NCI-H460 (cell line): Measurements from ENCODE around the gene FLYWCH1. TPM values are rescaled to one million over a fixed set of nuclear protein-coding genes. Genes with fewer than 3 reads are reported as not detected.

Experiments
- DNase-seq: peaks from one replicate; pipeline ENCODE4 v3.0.0-alpha.2; 2016; ENCODE audit warnings: low read depth; ENCODE audit errors: extremely low read depth
- total RNA-seq: library from RNA; depleted of rRNA; stranded (reverse); fragments of >200 nt; shearing (Covaris generic); gene quantifications from 2 replicates; pipeline ENCODE4 v1.2.3, GENCODE V29; 2014

Gene FLYWCH1
- total RNA-seq, 1 experiment from 2014 or later: 29.4 TPM

DNA sequence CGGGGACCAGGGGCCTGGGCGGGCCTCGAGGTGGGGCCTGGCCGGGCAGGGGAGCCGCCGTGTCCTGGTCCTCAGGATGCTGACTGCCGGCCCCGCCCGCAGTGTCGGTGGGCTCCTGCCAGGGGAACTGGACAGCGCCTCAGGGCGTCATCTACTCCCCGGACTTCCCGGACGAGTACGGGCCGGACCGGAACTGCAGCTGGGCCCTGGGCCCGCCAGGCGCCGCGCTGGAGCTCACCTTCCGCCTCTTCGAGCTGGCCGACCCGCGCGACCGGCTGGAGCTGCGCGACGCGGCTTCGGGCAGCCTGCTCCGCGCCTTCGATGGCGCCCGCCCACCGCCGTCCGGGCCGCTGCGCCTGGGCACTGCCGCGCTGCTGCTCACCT lies 55.1 kb downstream of the FLYWCH1 start:
- DNase-seq: no peak

- DNase-seq: no peak
These were observed 55.5 kb downstream of the FLYWCH1 start for GRCh38 chr16:2967211-2967631.

GRCh38 chr16:2967721-2968161 lies 56.0 kb downstream of the FLYWCH1 start:
- DNase-seq: no peak

- DNase-seq: no peak
These were observed 56.6 kb downstream of the FLYWCH1 start for GRCh38 chr16:2968368-2968737.

DNA sequence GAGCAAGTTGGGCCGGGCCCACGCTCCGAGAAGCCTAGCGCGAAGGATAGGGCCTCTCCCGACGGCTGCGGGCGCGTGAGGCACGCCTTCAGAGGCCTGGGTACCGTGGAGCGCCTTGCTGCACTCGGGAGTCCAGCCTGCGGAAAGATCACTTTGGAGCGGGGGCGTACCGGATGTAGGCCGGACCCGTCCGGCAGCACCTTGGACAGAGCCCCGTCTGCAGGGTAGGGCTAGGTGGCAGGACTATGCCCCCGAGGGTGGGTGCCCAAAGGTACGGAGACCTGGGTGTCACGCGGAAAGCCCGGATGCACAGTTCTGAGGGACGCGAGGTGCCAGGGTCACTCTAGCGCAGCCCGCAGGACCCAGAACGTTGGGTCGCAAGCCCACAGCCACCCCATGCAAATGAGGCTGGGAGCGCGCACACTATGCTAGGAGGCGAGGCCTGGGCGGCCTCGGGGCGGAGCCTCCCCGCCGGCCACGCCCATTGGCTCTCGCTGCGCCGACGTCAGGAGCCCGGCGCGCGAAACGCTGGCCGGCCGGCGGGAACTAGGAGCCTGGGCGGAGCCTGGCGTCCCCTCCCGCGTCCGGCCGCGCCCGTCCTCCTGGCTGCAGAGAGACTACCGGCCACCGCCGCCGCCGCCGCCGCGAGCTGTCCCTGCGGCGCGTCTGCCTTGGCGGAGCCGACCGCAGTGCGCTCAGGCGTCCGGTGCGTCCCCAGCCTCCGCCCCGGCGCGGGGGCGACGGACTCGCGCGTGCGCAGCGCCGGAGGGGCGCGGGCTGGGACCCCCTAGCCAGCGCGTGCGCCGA lies 57.2 kb downstream of the FLYWCH1 start, which contains the start of gene PAQR4:
Gene PAQR4, plus strand, starts transcription at position 611 of the 807 bp plus-strand sequence. CDS start 327 bp downstream, outside the sequence.
- DNase-seq: peak; percentile 90

DNA sequence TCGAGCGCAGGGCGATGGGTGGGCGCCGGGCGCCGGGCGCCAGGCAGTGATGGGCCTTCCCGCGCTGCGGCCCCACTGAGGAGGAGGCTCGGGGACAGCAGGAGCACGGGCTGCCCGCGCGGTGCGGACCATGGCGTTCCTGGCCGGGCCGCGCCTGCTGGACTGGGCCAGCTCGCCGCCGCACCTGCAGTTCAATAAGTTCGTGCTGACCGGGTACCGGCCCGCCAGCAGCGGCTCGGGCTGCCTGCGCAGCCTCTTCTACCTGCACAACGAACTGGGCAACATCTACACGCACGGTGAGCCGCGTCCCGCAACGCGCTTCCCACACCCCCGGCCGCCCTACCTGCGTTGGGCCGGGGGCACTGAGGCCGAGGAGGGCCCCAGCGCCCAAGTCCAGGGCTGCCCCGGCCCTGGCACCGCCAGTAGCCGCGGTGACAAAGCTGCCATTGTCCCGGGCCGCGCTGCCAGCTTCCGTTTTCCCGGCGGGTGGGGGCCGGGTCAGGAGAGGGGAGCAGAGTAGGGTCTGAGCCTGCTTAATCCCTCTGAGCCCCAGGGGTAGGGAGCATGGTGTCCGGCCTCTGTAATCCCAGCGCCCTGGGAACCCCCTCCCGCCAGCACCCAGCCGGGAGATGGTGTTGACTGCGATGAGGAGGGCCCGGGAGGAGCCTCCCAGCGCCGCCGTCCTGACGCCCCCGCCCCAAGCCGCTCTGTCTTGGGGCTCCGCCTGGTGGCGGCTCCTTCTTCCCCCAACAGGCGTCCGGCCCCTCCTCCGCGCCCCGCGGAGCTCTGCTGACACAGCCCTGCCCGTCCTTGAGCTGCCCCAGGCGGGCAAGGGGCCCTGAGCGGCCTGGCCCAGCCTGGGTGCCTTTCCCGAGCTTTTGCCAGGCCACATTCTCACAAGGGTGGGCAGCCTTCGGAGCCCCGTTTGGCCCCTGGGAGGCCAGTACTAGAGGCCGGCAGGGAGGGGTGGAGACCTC lies 58.1 kb downstream of the FLYWCH1 start:
- DNase-seq: peak; percentile 61

- DNase-seq: no peak
These were observed 58.8 kb downstream of the FLYWCH1 start for GRCh38 chr16:2970563-2970962.

- no peak for DNase-seq
These were observed 59.6 kb downstream of the FLYWCH1 start for GRCh38 chr16:2971134-2971984.

- no peak for DNase-seq
These were observed 60.5 kb downstream of the FLYWCH1 start for GRCh38 chr16:2971985-2972784.

GRCh38 chr16:2973093-2973492 lies 61.4 kb downstream of the FLYWCH1 start:
- no peak for DNase-seq

- DNase-seq: no peak
These were observed 62.0 kb downstream of the FLYWCH1 start for GRCh38 chr16:2973605-2974318.

GRCh38 chr16:2974319-2975056 lies 62.8 kb downstream of the FLYWCH1 start:
- no peak for DNase-seq

GRCh38 chr16:2975161-2975795 lies 63.5 kb downstream of the FLYWCH1 start:
- no peak for DNase-seq

DNA sequence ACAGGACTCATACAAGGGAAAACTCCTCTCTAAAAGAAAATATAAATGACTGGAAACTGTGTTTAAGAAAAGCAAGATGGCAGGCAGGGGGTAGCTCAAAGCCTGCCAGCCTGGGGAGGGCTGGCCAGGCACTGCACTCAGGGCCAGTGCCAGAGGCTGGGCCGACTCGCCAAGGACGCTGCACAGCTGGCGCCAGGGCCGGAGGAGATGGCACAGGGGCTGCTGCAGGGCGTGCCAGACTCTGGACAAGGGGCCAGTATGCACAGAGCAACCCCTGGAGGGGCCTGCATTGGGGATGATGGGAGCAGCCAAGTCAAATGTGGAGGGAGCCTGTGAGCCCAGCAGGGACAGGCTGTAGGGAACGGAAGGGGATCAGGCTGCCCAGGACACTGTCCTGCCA lies 64.5 kb downstream of the FLYWCH1 start:
- DNase-seq: no peak

- no peak for DNase-seq
These were observed 64.9 kb downstream of the FLYWCH1 start for GRCh38 chr16:2976673-2977072.

DNA sequence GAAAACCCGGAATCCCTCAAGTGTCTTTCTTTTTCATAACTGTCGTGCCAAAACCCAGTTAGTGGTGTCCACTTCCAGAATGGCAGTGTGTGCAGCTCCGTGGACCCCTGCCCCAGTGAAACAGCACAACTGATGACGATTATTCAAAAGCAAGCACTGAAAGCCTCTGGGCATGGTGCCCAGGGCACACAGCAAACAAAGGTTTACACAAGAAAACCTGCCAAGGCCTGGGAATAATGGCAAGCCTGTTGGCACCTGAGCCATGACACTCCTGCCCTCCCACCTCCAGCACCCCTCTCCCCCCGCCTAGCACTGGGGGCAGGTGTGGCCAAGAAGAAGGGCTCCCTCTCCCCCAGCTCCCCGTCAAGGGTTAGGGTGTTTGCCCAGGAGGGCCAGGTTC lies 65.7 kb downstream of the FLYWCH1 start:
- no peak for DNase-seq

- no peak for DNase-seq
These were observed 68.0 kb downstream of the FLYWCH1 start for GRCh38 chr16:2979669-2980226.
